ENCODE measurements around the gene KIF2C.
"Not testable (repeated sequence)": the region's sequence is repeated elsewhere in the genome, so short reads cannot be mapped to it uniquely, and the experiment has no call there.

DNA sequence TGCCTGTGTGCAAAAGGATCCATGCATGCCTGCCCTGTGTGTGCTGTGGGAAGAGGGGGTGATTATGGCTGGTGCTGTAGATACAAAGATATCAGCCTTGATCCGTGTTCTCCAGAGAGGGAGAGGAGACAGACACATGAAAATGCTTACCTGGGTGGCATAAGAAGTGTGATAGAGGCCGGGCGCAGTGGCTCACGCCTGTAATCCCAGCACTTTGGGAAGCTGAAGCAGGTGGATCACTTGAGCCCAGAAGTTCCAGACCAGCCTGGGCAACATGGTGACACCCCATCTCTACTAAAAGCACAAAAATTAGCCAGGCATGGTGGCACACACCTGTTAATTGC, 71.1 kb downstream of the KIF2C start:
- TF ChIP-seq, protein P1, sequence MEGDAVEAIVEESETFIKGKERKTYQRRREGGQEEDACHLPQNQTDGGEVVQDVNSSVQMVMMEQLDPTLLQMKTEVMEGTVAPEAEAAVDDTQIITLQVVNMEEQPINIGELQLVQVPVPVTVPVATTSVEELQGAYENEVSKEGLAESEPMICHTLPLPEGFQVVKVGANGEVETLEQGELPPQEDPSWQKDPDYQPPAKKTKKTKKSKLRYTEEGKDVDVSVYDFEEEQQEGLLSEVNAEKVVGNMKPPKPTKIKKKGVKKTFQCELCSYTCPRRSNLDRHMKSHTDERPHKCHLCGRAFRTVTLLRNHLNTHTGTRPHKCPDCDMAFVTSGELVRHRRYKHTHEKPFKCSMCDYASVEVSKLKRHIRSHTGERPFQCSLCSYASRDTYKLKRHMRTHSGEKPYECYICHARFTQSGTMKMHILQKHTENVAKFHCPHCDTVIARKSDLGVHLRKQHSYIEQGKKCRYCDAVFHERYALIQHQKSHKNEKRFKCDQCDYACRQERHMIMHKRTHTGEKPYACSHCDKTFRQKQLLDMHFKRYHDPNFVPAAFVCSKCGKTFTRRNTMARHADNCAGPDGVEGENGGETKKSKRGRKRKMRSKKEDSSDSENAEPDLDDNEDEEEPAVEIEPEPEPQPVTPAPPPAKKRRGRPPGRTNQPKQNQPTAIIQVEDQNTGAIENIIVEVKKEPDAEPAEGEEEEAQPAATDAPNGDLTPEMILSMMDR (IDR thresholded peaks at IDR 0.05) = not testable (repeated sequence)
- TF ChIP-seq POLR2A, POLR2AphosphoS5 (IDR thresholded peaks at IDR 0.05): not testable (repeated sequence)
